AG09309 (cell line): ENCODE measurements around the gene TUBGCP2.
A peak's percentile ranks its signal among the peaks of the same experiment; 100 is the strongest.

ENCODE experiments used
- DNase-seq: peaks from one replicate; pipeline ENCODE4 v3.0.0-alpha.2; 2010; ENCODE audit warnings: low read depth
- H3K4me3 ChIP-seq: 2 replicates; pipeline ENCODE4 v1.5.1; 2011; ENCODE audit warnings: mild to moderate bottlenecking, low read depth, low read length, moderate library complexity; ENCODE audit not compliant: control insufficient read depth
- TF ChIP-seq, protein P1 (sequence below): IDR thresholded peaks from 2 replicates; pipeline ENCODE4 v1.5.1; 2011; ENCODE audit warnings: mild to moderate bottlenecking, low read depth, low read length, inconsistent platforms; ENCODE audit not compliant: insufficient read depth, control insufficient read depth; ENCODE audit errors: missing control alignments

TUBGCP2 gene

GRCh38 chr10:133310789-133311188 lies 2.1 kb upstream of the TUBGCP2 start:
- no peak for DNase-seq
- no peak overlapping the region for H3K4me3 ChIP-seq
- TF ChIP-seq, protein P1, sequence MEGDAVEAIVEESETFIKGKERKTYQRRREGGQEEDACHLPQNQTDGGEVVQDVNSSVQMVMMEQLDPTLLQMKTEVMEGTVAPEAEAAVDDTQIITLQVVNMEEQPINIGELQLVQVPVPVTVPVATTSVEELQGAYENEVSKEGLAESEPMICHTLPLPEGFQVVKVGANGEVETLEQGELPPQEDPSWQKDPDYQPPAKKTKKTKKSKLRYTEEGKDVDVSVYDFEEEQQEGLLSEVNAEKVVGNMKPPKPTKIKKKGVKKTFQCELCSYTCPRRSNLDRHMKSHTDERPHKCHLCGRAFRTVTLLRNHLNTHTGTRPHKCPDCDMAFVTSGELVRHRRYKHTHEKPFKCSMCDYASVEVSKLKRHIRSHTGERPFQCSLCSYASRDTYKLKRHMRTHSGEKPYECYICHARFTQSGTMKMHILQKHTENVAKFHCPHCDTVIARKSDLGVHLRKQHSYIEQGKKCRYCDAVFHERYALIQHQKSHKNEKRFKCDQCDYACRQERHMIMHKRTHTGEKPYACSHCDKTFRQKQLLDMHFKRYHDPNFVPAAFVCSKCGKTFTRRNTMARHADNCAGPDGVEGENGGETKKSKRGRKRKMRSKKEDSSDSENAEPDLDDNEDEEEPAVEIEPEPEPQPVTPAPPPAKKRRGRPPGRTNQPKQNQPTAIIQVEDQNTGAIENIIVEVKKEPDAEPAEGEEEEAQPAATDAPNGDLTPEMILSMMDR = no peak

GRCh38 chr10:133310399-133310755 lies 1.7 kb upstream of the TUBGCP2 start:
- no peak for DNase-seq
- no peak overlapping the region for H3K4me3 ChIP-seq
- TF ChIP-seq, protein P1 = no peak

GRCh38 chr10:133309720-133310398 lies 1.2 kb upstream of the TUBGCP2 start:
- TF ChIP-seq, protein P1 = no peak
- DNase-seq = no peak
- no peak overlapping the region for H3K4me3 ChIP-seq

DNA sequence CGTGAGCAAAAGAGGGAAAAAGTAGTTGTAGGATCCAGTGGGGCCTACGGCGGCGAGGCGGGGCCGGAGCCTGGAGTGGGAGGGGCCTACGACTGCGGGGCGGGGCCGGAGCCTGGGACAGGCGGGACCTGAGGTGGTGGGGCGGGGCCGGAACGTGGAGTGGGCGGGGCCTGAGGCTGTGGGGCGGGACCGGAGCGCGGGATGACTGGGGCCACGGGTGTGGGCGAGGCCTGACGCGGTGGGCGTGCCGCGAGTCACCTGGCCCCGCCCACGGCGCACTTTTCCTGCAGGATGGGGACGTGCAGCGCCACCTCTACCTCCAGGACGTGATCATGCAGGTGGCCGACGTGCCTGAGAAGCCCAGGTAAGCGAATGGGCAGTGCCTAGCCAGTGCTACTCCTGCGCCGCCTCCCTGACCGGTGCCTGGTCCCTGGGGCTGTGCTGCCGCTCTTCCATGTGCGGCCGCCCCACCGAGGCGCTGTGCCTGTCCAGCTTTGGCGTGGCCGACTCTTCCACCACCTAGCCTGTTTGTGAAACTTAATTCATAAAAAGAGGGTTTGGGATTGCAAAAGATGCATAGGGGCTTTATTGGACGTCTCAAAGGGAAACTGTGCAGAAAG lies 538 bp upstream of the TUBGCP2 start:
- peak overlapping the region; percentile 89 for H3K4me3 ChIP-seq
- TF ChIP-seq, protein P1 = no peak
- DNase-seq = no peak

DNA sequence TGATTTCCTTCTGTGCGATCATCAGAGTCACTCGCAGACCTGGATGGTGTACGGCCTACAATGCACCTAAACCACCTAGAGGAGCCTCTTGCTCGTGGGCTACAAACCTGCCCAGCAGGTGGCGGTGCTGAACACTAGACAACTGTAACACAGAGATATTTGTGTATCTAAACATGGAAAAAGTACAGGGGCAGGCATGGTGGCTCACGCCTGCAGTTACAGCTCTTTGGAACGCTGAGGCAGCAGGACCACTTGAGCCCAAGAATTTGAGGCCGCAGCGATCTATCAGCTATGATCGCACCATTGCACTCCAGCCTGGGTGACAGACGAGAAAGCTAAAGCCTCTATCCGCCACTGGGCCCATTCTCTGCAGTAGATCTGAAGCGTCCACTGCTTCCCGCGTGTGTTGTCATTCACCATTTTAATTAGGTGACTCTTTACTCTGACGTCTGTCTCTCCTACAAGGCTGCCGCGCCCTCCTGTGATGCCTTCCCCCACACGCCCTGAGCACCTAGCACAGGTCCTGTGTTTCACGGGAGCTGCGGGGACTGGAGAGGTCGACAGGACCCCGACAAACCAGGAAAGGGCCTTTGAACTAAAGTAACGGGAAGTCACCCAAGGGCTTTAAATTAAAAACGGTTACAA lies 774 bp downstream of the TUBGCP2 start:
- DNase-seq = no peak
- peak overlapping the region; percentile 89 for H3K4me3 ChIP-seq
- TF ChIP-seq, protein P1 = peak; percentile 72

DNA sequence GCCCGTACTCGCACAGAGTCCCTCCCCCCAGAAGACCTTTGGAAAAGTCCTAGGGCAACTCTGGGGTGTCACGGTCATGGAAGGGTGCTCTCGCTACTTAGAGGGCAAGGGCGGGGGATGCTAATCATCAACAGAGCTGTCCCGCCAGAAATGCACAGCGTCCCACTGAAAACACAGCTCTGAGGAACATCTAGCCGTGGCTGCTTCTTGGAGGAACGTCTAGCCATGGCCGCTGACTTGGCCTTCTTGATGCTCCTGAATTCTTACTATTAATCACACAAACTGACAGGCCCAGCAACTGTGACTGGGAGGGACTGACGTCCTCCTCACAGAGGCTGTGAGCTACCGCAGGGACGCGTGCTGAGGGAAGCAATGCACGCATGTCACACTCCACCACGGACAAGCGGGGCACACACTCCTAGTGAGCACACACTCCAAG lies 1.7 kb downstream of the TUBGCP2 start:
- no peak overlapping the region for H3K4me3 ChIP-seq

More for the DNA sequence above, 1.7 kb downstream of the TUBGCP2 start:
- DNase-seq = no peak
- TF ChIP-seq, protein P1 = no peak
